IMR-90 (cell line): ENCODE measurements around the gene TRAF3IP3.

Experiments used
- CHD1 ChIP-seq: IDR thresholded peaks from 2 replicates; pipeline ENCODE4 v1.6.1; 2012; ENCODE audit warnings: low read depth, low read length, improper control_type of control experiment
- MXI1 ChIP-seq: IDR thresholded peaks from 2 replicates; pipeline ENCODE4 v1.6.1; 2012; ENCODE audit warnings: low read depth, mild to moderate bottlenecking, low read length, moderate library complexity, borderline replicate concordance
- TF ChIP-seq, protein P1 (sequence below): conservative IDR thresholded peaks from 2 replicates; pipeline ENCODE4 v1.5.1; 2012; ENCODE audit warnings: mild to moderate bottlenecking, low read depth, low read length, improper control_type of control experiment

DNA sequence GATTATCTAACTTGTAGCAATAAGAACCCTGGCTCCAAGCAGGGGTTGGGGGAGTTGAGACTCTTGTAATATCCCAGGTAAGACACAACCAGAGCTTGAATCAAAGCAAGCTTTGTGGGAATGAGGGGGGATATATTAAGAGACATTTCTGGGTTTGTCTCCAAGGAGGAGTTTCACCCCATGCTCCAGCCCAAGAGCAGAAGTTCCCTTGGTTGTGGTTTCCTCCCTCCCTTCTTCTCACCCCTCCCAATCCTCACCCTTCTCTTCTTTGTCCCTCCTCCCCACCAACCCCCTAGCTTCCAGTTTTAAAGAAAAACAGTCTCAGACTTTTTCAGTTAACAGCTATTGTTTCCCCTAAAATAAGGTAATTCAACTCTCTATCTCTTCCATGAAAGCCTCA, 11.9 kb downstream of the TRAF3IP3 start:
- no peak for TF ChIP-seq MXI1
- TF ChIP-seq CHD1: no peak
- TF ChIP-seq, protein P1, sequence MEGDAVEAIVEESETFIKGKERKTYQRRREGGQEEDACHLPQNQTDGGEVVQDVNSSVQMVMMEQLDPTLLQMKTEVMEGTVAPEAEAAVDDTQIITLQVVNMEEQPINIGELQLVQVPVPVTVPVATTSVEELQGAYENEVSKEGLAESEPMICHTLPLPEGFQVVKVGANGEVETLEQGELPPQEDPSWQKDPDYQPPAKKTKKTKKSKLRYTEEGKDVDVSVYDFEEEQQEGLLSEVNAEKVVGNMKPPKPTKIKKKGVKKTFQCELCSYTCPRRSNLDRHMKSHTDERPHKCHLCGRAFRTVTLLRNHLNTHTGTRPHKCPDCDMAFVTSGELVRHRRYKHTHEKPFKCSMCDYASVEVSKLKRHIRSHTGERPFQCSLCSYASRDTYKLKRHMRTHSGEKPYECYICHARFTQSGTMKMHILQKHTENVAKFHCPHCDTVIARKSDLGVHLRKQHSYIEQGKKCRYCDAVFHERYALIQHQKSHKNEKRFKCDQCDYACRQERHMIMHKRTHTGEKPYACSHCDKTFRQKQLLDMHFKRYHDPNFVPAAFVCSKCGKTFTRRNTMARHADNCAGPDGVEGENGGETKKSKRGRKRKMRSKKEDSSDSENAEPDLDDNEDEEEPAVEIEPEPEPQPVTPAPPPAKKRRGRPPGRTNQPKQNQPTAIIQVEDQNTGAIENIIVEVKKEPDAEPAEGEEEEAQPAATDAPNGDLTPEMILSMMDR: no peak
